WTC11 (cell line): ENCODE data around the gene SYT8. TPM values are rescaled to one million over a fixed set of nuclear protein-coding genes. Genes with fewer than 3 reads are reported as not detected.

Experiments
- ATAC-seq: fragments of 200-7000 bp; cut with Tn5 transposase; 2 replicates; pipeline ENCODE4 v1.10.0; 2021; ENCODE audit warnings: mild to moderate bottlenecking, moderate library complexity
- CTCF ChIA-PET: fragments of 300-600 bp; sonication (Branson Sonifier 250); formaldehyde crosslinking; loops from one replicate; lab custom pipeline; 2021; ENCODE audit warnings: antibody characterized with exemption; lab: Charles Lee
- POLR2A ChIA-PET: fragments of 350-600 bp; sonication (Branson Sonifier 250); formaldehyde crosslinking; loops from one replicate; lab custom pipeline; 2021; ENCODE audit warnings: antibody characterized with exemption; lab: Charles Lee
- DNase-seq: peaks from one replicate; pipeline ENCODE4 v3.0.0; 2021; ENCODE audit warnings: low spot score
- H3K27ac Mint-ChIP-seq: 2 replicates; pipeline ENCODE4 v1.8.0; 2021; ENCODE audit warnings: mixed read lengths
- H3K27me3 Mint-ChIP-seq: 2 replicates; pipeline ENCODE4 v1.8.0; 2021; ENCODE audit warnings: low read depth, mild to moderate bottlenecking, moderate library complexity, mixed read lengths
- H3K36me3 Mint-ChIP-seq: 2 replicates; pipeline ENCODE4 v1.8.0; 2021; ENCODE audit warnings: mixed read lengths
- H3K4me1 Mint-ChIP-seq: 2 replicates; pipeline ENCODE4 v1.8.0; 2022; ENCODE audit warnings: mixed read lengths
- H3K4me3 Mint-ChIP-seq: 2 replicates; pipeline ENCODE4 v1.8.0; 2021; ENCODE audit warnings: mild to moderate bottlenecking, moderate library complexity, mixed read lengths
- H3K9me3 Mint-ChIP-seq: 2 replicates; pipeline ENCODE4 v1.8.0; 2021; ENCODE audit warnings: mixed read lengths
- FOXJ3 ChIP-seq: sonication (generic); formaldehyde crosslinking; IDR thresholded peaks from 2 replicates; pipeline ENCODE4 v1.9.0; 2021; ENCODE audit warnings: missing genetic modification reagents, mild to moderate bottlenecking, borderline replicate concordance
- IRF2 ChIP-seq: sonication (generic); formaldehyde crosslinking; IDR thresholded peaks from 2 replicates; pipeline ENCODE4 v1.8.0; 2022; ENCODE audit warnings: low read depth, missing genetic modification reagents, borderline replicate concordance
- NR2C2 ChIP-seq: sonication (generic); formaldehyde crosslinking; IDR thresholded peaks from 2 replicates; pipeline ENCODE4 v1.8.0; 2022; ENCODE audit warnings: mild to moderate bottlenecking, missing genetic modification reagents
- TEAD1 ChIP-seq: sonication (generic); formaldehyde crosslinking; IDR thresholded peaks from 2 replicates; pipeline ENCODE4 v1.8.0; 2022; ENCODE audit warnings: mild to moderate bottlenecking, missing genetic modification reagents
- ZNF317 ChIP-seq: sonication (generic); formaldehyde crosslinking; IDR thresholded peaks from 2 replicates; pipeline ENCODE4 v1.8.1; 2023; ENCODE audit warnings: low read depth, mild to moderate bottlenecking, moderate library complexity, missing genetic modification reagents, borderline replicate concordance
- ZNF416 ChIP-seq: fragments of 250-450 bp; sonication (Bioruptor Pico); IDR thresholded peaks from 2 replicates; pipeline ENCODE4 v1.9.0; 2021; ENCODE audit warnings: mild to moderate bottlenecking, inconsistent platforms
- total RNA-seq: library from RNA; stranded (reverse); gene quantifications from 3 replicates; pipeline ENCODE4 v1.2.3, GENCODE V29; 2021
- TF ChIP-seq, protein P1 (sequence below): fragments of 250-450 bp; sonication (Bioruptor Pico); conservative IDR thresholded peaks from 2 replicates; pipeline ENCODE4 v1.9.0; 2021; ENCODE audit warnings: mild to moderate bottlenecking
- TF ChIP-seq, protein P2 (sequence below): sonication (generic); formaldehyde crosslinking; IDR thresholded peaks from 2 replicates; pipeline ENCODE4 v1.8.1; 2022; ENCODE audit warnings: mild to moderate bottlenecking, missing genetic modification reagents, moderate library complexity, borderline replicate concordance
- TF ChIP-seq, protein P3 (sequence below): sonication (generic); formaldehyde crosslinking; IDR thresholded peaks from 2 replicates; pipeline ENCODE4 v1.8.1; 2023; ENCODE audit warnings: mild to moderate bottlenecking, missing genetic modification reagents
- TF ChIP-seq, protein P4 (sequence below): fragments of 250-450 bp; sonication (Bioruptor Pico); IDR thresholded peaks from 2 replicates; pipeline ENCODE4 v1.9.0; 2021; ENCODE audit warnings: moderate library complexity, mild to moderate bottlenecking, inconsistent platforms, borderline replicate concordance
- TF ChIP-seq, protein P5 (sequence below): sonication (generic); formaldehyde crosslinking; IDR thresholded peaks from 2 replicates; pipeline ENCODE4 v1.8.0; 2023; ENCODE audit warnings: missing genetic modification reagents, mild to moderate bottlenecking, borderline replicate concordance
- TF ChIP-seq, protein P6 (sequence below): sonication (generic); formaldehyde crosslinking; IDR thresholded peaks from 2 replicates; pipeline ENCODE4 v1.8.1; 2022; ENCODE audit warnings: low read depth, missing genetic modification reagents, borderline replicate concordance
- TF ChIP-seq, protein P7 (sequence below): sonication (generic); formaldehyde crosslinking; IDR thresholded peaks from 2 replicates; pipeline ENCODE4 v1.8.1; 2022; ENCODE audit warnings: mild to moderate bottlenecking, moderate library complexity, missing genetic modification reagents
- TF ChIP-seq, protein P8 (sequence below): sonication (generic); formaldehyde crosslinking; IDR thresholded peaks from 2 replicates; pipeline ENCODE4 v1.8.0; 2022; ENCODE audit warnings: missing genetic modification reagents

The SYT8 gene
- total RNA-seq, 1 experiment from 2014 or later, result 0.37 TPM

DNA sequence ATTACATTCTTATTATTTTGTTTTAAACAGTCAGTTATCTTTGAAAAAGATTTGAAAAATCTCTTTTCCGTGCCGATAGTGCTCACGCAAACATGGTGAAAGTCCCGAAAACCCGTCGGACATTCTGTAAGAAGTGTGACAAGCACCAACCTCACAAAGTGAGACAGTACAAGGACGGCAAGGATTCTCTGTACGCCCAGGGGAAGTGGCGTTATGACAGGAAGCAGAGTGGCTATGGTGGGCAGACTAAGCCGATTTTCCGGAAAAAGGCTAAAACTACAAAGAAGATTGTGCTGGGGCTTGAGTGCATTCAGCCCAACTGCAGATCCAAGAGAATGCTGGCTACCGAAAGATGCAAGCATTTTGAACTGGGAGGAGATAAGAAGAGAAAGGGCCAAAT lies 42.3 kb upstream of the SYT8 start:
- Mint-ChIP-seq H3K4me1 (no peaks in the 10 kb centered on the region), H3K27ac (no peak overlapping the region), H3K27me3 (peaks cover 49% of the 10 kb centered on the region), H3K4me3 (no peak overlapping the region), H3K36me3 (no peaks in the 10 kb centered on the region), H3K9me3 (no peaks in the 10 kb centered on the region)
- ATAC-seq, result no peak
- CTCF ChIA-PET, result interaction anchor here (1.1 kb wide), 1 partner anchor 40 kb away, joined by 3 read pairs; no protein-coding TSS in a partner anchor
- DNase-seq, result no peak
- POLR2A ChIA-PET, result interaction anchor here (0.6 kb wide), 1 partner anchor 9 kb away, joined by 3 read pairs; no protein-coding TSS in a partner anchor
- TF ChIP-seq, protein P1, sequence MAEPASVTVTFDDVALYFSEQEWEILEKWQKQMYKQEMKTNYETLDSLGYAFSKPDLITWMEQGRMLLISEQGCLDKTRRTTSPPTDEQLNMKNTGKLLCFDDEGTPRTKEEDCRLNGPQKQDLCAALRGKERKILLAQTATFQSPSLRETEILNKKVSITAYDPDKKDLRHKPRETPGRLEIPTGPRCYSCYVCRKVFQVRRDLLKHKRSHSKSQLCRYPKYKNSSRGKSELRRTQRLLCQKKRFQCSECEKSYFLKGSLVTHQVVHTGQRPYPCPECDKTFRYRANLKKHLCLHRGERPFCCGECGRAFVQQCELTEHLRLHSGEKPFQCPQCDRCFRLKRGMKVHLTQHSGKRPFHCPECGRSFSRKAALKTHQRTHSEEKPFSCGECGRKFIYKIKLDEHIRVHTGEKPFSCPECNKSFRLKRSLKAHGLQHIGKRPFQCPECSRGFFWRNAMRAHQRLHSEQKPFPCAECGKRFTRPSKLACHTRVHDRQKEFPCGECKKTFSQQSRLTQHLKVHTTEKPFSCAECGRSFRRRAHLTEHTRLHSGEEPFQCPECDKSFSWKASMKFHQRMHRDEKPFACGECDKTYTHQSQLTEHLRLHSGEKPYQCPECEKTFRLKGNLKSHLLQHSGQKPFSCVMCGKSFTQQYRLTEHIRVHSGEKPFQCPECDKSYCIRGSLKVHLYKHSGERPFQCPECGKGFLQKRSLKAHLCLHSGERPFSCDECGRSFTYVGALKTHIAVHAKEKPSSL (CRISPR knock-in tag), result no peak
- no peak for TF ChIP-seq ZNF317 (CRISPR knock-in tag)
- TF ChIP-seq, protein P2, sequence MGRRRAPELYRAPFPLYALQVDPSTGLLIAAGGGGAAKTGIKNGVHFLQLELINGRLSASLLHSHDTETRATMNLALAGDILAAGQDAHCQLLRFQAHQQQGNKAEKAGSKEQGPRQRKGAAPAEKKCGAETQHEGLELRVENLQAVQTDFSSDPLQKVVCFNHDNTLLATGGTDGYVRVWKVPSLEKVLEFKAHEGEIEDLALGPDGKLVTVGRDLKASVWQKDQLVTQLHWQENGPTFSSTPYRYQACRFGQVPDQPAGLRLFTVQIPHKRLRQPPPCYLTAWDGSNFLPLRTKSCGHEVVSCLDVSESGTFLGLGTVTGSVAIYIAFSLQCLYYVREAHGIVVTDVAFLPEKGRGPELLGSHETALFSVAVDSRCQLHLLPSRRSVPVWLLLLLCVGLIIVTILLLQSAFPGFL (CRISPR knock-in tag), result no peak
- TF ChIP-seq, protein P3, sequence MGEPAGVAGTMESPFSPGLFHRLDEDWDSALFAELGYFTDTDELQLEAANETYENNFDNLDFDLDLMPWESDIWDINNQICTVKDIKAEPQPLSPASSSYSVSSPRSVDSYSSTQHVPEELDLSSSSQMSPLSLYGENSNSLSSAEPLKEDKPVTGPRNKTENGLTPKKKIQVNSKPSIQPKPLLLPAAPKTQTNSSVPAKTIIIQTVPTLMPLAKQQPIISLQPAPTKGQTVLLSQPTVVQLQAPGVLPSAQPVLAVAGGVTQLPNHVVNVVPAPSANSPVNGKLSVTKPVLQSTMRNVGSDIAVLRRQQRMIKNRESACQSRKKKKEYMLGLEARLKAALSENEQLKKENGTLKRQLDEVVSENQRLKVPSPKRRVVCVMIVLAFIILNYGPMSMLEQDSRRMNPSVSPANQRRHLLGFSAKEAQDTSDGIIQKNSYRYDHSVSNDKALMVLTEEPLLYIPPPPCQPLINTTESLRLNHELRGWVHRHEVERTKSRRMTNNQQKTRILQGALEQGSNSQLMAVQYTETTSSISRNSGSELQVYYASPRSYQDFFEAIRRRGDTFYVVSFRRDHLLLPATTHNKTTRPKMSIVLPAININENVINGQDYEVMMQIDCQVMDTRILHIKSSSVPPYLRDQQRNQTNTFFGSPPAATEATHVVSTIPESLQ (CRISPR knock-in tag), result no peak
- TF ChIP-seq, protein P4, sequence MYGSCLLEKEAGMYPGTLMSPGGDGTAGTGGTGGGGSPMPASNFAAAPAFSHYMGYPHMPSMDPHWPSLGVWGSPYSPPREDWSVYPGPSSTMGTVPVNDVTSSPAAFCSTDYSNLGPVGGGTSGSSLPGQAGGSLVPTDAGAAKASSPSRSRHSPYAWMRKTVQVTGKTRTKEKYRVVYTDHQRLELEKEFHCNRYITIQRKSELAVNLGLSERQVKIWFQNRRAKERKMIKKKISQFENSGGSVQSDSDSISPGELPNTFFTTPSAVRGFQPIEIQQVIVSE, result no peak
- TF ChIP-seq, protein P5, sequence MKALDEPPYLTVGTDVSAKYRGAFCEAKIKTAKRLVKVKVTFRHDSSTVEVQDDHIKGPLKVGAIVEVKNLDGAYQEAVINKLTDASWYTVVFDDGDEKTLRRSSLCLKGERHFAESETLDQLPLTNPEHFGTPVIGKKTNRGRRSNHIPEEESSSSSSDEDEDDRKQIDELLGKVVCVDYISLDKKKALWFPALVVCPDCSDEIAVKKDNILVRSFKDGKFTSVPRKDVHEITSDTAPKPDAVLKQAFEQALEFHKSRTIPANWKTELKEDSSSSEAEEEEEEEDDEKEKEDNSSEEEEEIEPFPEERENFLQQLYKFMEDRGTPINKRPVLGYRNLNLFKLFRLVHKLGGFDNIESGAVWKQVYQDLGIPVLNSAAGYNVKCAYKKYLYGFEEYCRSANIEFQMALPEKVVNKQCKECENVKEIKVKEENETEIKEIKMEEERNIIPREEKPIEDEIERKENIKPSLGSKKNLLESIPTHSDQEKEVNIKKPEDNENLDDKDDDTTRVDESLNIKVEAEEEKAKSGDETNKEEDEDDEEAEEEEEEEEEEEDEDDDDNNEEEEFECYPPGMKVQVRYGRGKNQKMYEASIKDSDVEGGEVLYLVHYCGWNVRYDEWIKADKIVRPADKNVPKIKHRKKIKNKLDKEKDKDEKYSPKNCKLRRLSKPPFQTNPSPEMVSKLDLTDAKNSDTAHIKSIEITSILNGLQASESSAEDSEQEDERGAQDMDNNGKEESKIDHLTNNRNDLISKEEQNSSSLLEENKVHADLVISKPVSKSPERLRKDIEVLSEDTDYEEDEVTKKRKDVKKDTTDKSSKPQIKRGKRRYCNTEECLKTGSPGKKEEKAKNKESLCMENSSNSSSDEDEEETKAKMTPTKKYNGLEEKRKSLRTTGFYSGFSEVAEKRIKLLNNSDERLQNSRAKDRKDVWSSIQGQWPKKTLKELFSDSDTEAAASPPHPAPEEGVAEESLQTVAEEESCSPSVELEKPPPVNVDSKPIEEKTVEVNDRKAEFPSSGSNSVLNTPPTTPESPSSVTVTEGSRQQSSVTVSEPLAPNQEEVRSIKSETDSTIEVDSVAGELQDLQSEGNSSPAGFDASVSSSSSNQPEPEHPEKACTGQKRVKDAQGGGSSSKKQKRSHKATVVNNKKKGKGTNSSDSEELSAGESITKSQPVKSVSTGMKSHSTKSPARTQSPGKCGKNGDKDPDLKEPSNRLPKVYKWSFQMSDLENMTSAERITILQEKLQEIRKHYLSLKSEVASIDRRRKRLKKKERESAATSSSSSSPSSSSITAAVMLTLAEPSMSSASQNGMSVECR (CRISPR knock-in tag), result no peak
- TF ChIP-seq ZNF416 (CRISPR knock-in tag), result no peak
- TF ChIP-seq FOXJ3 (CRISPR knock-in tag), result no peak
- TF ChIP-seq, protein P6, sequence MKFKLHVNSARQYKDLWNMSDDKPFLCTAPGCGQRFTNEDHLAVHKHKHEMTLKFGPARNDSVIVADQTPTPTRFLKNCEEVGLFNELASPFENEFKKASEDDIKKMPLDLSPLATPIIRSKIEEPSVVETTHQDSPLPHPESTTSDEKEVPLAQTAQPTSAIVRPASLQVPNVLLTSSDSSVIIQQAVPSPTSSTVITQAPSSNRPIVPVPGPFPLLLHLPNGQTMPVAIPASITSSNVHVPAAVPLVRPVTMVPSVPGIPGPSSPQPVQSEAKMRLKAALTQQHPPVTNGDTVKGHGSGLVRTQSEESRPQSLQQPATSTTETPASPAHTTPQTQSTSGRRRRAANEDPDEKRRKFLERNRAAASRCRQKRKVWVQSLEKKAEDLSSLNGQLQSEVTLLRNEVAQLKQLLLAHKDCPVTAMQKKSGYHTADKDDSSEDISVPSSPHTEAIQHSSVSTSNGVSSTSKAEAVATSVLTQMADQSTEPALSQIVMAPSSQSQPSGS (CRISPR knock-in tag), result no peak
- TF ChIP-seq NR2C2, result no peak
- no peak for TF ChIP-seq IRF2 (CRISPR knock-in tag)
- TF ChIP-seq, protein P7, sequence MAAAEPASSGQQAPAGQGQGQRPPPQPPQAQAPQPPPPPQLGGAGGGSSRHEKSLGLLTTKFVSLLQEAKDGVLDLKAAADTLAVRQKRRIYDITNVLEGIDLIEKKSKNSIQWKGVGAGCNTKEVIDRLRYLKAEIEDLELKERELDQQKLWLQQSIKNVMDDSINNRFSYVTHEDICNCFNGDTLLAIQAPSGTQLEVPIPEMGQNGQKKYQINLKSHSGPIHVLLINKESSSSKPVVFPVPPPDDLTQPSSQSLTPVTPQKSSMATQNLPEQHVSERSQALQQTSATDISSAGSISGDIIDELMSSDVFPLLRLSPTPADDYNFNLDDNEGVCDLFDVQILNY (CRISPR knock-in tag), result no peak
- TF ChIP-seq, protein P8, sequence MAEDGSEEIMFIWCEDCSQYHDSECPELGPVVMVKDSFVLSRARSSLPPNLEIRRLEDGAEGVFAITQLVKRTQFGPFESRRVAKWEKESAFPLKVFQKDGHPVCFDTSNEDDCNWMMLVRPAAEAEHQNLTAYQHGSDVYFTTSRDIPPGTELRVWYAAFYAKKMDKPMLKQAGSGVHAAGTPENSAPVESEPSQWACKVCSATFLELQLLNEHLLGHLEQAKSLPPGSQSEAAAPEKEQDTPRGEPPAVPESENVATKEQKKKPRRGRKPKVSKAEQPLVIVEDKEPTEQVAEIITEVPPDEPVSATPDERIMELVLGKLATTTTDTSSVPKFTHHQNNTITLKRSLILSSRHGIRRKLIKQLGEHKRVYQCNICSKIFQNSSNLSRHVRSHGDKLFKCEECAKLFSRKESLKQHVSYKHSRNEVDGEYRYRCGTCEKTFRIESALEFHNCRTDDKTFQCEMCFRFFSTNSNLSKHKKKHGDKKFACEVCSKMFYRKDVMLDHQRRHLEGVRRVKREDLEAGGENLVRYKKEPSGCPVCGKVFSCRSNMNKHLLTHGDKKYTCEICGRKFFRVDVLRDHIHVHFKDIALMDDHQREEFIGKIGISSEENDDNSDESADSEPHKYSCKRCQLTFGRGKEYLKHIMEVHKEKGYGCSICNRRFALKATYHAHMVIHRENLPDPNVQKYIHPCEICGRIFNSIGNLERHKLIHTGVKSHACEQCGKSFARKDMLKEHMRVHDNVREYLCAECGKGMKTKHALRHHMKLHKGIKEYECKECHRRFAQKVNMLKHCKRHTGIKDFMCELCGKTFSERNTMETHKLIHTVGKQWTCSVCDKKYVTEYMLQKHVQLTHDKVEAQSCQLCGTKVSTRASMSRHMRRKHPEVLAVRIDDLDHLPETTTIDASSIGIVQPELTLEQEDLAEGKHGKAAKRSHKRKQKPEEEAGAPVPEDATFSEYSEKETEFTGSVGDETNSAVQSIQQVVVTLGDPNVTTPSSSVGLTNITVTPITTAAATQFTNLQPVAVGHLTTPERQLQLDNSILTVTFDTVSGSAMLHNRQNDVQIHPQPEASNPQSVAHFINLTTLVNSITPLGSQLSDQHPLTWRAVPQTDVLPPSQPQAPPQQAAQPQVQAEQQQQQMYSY, result no peak
- no peak for TF ChIP-seq TEAD1
